Adrenal gland (tissue), 5 donors: Measurements from ENCODE around the gene KIF21B.

Experiments
- POLR2A ChIP-seq, 2 donors: fragments of 450-650 bp; IDR thresholded peaks; one replicate each; pipeline ENCODE4 v1.6.1; 2017; ENCODE audit warnings: antibody characterized with exemption in 2 of 2, mild to moderate bottlenecking in 2 of 2, moderate library complexity in 1 of 2
- TF ChIP-seq, protein P1 (sequence below), 6 experiments: fragments of 450-650 bp in 4 of 6; fragments of 200-600 bp in 2 of 6; sonication (generic) in 1 of 6; IDR thresholded peaks; 1 replicate in 5 of 6; 2 replicates in 1 of 6; pipeline versions ENCODE4 v1.5.1 to v1.8.0; 2016 to 2021; ENCODE audit warnings: antibody characterized with exemption in 6 of 6, mild to moderate bottlenecking in 2 of 6, moderate library complexity in 1 of 6
- donor health status: DM: no; HTN: no; CAD: no.

DNA sequence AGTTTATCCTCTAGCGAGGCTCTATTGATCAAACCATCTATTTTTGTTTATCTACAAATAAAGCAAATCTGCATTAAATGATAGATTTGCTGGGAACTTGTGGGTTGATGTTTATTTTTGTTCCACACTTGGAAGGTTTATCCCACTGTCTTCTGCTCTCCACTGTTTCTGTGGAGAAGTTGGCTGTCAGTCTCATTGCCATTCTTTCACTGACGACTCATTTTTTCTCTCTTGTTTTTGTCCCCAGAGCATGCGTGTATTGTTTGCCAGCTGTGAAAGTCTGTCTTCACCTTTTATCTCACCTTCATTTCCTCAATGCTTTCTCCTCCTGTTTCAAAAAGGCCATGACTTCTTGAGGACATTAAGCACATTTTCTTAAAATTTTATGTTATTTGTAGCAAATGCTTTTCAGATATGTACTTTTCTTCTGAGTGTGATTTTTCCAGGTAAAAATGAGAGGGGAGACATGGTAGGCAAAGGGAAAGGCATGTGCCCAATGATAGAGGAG is 76.4 kb downstream of the KIF21B start:
- TF ChIP-seq, protein P1, sequence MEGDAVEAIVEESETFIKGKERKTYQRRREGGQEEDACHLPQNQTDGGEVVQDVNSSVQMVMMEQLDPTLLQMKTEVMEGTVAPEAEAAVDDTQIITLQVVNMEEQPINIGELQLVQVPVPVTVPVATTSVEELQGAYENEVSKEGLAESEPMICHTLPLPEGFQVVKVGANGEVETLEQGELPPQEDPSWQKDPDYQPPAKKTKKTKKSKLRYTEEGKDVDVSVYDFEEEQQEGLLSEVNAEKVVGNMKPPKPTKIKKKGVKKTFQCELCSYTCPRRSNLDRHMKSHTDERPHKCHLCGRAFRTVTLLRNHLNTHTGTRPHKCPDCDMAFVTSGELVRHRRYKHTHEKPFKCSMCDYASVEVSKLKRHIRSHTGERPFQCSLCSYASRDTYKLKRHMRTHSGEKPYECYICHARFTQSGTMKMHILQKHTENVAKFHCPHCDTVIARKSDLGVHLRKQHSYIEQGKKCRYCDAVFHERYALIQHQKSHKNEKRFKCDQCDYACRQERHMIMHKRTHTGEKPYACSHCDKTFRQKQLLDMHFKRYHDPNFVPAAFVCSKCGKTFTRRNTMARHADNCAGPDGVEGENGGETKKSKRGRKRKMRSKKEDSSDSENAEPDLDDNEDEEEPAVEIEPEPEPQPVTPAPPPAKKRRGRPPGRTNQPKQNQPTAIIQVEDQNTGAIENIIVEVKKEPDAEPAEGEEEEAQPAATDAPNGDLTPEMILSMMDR (IDR thresholded peaks at IDR 0.05) = no peak
- TF ChIP-seq POLR2A (IDR thresholded peaks at IDR 0.05) = no peak
